ENCODE results near the gene GREB1. TPM values are rescaled to one million over a fixed set of nuclear protein-coding genes. Genes with fewer than 3 reads are reported as not detected.
A peak's percentile ranks its signal among the peaks of the same experiment; 100 is the strongest.

The GREB1 gene
- total RNA-seq, 2 donors from 2014 or later, result 0.85 to 2.0 TPM

GRCh38 chr2:11534746-11535484, 1.1 kb downstream of the GREB1 start:
- DNase-seq (no peak), ATAC-seq (no peak)
- intact Hi-C loops (cut with DNase I, micrococcal nuclease), result no loop called here

DNA sequence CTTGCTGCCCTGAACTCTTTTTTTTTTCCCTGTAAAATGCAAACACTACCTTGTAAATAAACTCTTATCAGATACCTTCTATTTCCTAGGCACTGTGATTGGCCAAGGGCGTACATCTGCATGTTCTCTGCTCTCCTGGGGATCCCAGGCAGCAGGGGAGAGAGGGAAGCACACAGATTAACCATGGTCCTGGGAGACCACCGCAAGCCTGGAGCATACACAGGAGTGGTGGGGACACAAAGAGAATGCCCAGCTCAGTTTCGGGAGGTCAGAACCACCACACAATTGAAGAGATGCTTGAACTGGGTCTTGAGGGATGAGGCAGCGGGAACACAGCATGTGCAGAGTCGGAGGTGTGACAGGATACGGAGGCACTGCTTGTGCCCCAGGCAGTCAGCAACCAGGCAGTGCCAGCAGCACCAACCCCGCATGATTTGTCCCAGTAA, 2.1 kb downstream of the GREB1 start:
- ATAC-seq (peak; percentile 30), DNase-seq (no peak)
- intact Hi-C loops (cut with DNase I, micrococcal nuclease), result no loop called here

DNA sequence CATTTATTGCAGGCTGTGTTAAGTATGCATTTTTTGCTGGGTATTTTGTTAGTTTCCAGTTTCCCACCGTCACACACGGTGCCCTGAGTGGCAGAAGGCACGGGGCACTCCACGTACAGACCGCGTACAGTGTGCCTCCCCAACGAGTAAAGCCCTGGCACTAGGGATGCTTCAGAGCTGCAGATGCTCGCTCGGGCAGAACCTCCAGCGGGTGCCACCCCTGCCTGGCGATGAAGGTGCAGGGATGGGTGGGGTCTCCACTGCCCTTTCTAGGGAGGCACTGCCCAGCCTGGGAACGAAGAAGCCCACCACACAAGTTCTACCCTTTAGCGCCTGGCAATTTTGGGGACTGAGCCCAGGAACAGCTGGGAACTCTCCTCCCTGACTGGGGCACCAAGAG, 4.1 kb downstream of the GREB1 start:
- ATAC-seq (no peak), DNase-seq (no peak)
- intact Hi-C loops (cut with DNase I, micrococcal nuclease), result no loop called here

DNA sequence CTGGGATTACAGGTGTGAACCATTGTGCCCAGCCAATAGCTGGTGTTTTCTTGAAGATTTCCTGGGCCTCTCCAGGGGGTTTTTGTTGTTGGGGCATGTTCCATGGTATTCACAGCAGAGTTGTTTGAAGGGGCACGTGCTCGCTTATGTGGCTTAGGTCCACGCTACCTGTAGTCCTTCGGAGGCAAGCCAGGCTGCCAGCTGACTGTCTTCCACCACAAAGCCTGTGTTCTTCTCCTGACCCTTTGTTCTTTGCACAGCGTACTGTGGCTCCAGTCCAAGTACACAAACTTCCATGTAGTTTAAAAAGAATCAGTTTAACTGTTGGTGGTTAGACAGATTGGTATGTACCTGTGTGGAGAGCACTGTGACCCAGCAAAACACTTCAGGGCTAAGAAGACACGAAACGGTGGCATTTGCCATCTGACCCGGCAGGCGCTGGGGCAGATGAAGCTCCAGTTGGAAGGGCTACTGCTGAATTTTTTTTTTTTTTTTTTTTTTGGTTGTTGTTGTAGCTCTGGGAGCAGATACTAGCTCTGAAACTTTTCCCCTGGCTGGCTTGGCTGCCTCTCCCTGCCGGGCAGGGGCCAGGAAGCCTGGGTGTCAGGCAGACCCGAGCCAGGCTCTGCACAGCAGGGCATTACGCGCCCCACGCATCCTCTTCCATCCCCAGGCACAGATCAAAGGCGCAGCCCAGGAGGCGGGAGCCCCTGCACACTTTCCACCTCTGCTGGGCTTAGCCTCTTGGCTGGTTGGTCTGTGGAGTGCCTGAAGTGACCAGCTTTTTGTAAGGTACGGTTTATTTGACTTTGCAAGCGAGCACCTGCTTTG, 5.7 kb downstream of the GREB1 start:
- peak; percentile 23 to 46 for DNase-seq
- intact Hi-C loops (cut with DNase I, micrococcal nuclease), result no loop called here
- peak; percentile 78 for ATAC-seq

- DNase-seq (no peak), ATAC-seq (no peak)
- intact Hi-C loops (cut with DNase I, micrococcal nuclease), result no loop called here
Observed at GRCh38 chr2:11540148-11540995, 6.5 kb downstream of the GREB1 start.

DNA sequence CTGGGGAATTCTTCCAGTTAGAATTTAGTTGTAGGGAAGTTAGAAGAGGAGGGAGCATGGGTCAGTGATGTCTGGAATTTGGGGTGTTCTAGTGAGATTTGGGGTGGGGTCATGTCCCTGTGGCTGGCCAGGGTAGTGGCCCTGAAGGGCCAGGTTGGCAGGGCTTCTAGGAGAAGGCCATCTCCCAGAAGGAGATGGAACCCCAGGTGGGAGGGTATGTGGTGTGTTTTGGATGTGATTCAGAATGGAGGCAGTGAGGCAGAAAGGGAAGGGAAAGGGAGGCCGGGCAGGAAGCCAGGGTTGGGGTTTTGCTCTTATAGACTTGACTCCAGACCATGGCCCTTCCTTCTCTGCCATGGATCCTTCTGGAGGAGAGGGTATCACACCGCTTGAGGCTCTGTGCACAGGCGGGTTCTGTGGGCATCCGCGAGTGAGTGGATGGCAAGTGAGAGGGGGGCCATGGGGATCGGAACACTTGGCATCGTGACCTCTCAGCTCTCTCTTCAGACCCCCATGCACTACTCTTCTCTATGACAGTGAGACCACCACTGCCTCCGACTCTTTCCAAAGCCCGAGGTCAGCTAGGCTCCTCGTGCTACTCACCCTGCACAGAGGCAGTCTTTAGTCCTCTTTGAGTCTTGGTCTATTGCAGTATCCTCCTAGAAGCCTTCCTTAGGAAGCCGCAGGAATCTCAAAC, 7.3 kb downstream of the GREB1 start:
- no peak for ATAC-seq
- DNase-seq, result no peak
- intact Hi-C loops (cut with DNase I, micrococcal nuclease), result no loop called here

DNA sequence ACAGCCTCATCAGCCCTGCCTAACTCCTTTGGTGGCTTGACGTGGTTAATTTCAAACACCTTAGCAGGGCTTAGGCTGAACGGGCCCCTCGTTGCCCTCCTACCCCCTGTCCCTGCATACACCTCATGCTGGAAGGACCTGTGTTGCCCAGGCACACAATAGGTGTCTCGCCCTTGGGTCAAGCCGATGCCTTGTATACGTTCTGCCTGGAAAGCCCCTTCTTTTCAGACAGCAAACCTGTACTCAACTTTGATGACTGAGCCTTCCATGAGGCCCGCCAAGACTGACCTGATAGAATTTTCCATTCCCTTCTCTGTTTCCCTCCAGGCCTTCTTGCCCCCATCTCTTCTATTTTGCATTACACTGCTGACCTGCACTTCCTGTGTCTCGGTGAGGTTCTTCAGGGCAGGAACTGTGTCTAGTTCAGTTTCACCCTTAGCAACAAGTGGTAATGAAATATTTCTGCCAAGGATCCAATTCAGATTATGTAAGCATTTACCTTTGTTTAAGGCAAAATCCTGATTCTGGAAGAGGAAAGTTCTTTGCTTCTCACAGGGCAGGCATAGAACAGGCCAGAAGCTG, 7.9 kb downstream of the GREB1 start:
- ATAC-seq, result no peak
- intact Hi-C loops (cut with DNase I, micrococcal nuclease), result no loop called here

DNA sequence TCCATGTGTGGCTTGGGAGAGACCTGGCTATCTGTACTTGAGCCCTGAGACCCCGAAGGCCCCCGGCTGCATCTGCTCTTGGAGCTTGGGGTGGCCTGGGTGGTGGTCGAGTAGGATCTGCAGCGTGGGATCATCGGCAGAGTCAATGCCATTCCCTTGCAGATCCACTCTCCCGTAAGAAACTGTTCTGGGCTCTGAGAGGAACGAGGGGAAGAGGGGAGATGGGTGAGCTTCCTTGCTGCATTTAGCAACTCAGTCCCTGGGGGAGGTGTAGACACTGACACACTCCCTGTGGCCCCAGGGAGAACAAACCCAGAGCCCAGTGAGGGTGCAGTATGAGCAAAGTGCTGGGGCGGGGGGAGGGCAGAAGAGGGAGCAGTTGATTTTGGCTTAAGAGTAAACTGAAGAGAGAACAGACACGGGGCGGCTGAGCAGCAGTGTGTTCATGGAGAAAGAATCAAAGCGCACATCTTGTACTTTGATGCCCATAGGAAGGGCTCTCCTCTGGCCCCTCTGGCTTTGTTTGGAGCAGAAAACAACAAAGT, 8.5 kb downstream of the GREB1 start:
- ATAC-seq (no peak), DNase-seq (no peak)
- intact Hi-C loops (cut with DNase I, micrococcal nuclease), result no loop called here

More for the DNA sequence above, 7.9 kb downstream of the GREB1 start:
- no peak for DNase-seq

DNA sequence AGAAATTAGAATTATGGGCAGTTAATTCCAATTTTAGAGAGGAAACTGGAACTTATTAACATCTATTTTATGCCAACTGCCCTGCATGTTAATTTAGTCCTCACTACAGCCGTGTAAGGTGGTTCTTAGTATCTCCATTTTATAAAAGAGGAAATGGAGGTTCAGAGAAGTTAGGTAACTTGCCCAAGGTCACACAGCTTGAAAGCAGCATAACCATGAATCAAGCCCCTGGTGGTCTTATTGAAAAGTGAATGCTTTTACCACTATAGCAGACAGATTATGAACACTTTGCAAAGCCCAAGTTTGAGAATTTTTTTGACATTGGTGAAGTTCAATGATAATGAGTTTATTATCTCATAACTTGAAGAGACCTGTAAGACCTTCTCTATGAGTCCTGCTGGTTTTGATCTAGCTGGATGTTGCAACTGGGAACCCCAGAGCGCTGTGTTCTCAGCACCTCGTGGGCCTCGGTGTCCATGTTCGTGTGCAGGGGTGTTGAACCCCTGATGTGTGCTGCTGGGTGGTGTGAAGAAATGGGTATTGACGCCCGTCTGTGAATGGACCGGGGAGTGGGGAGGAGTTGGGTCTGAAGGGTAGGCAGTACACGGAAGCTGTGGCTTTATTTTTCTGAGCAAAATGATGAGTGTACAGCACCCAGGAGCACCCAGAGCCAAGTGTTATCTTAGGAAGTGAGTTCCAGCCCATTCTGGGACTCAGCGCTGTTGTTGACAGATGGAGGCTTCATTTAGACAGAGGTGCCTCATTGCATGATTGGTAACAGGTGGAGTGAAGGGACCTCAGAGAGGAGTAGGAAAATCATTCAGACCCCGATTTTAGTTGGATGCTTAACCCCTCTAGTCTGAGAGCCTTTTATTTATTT, 9.7 kb downstream of the GREB1 start:
- ATAC-seq, result no peak
- DNase-seq, result no peak
- intact Hi-C loops (cut with DNase I, micrococcal nuclease), result no loop called here

DNA sequence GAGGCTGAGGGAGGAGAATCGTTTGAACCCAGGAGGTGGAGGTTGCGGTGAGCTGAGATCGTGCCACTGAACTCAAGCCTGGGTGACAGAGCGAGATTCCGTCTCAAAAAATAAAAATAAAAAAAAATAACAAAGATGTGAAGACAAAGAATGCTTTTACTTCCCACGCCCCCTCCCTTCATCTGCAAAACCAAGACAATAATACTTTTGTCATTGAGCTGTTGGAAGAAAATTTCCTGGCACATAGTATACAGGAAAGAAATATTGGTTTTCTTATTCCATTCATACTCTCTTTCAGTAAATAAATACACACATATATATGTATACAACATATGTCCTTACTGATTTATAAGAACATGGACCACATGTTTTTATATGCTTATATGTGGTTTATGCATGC, 12.2 kb downstream of the GREB1 start:
- intact Hi-C loops (cut with DNase I, micrococcal nuclease), result no loop called here
- ATAC-seq, result no peak

GRCh38 chr2:11547912-11548497, 14.2 kb downstream of the GREB1 start:
- DNase-seq (no peak), ATAC-seq (no peak)
- intact Hi-C loops (cut with DNase I, micrococcal nuclease), result no loop called here

More for the DNA sequence above, 12.2 kb downstream of the GREB1 start:
- no peak for DNase-seq

- no peak for DNase-seq
- no peak for ATAC-seq
- intact Hi-C loops (cut with DNase I, micrococcal nuclease), result no loop called here
Observed at GRCh38 chr2:11550302-11550701, 16.5 kb downstream of the GREB1 start.

DNA sequence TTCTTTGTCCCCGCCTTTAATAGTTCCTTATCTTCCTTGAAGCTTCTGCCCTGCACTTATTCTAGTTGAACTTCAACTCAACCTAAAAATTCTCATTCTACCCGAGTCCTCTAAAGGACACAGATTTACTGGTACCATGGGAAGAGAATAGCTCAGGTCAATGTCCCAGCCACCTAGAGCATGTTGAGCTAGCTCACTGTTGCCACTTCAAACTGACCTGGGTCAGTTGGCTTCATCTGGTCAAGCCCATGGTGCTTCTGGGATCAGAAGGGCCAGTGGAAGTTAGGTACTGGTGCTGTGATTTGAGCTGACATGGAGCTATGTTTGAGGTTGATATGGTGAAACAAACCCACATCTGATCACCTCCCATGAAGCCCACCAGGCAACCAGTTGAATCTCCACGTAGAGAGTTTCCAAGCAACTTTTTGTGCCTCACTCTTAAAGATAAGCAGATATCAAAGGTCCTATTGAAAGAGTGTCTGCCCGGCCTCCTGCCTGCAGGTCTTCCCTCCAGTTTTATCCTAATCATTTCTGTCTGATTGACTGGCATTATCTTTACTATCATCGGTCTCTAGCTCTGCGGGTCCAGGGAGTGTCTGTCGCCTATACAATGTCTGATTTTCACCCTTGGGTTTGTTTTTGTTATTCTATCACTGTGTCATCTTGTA, 17.2 kb downstream of the GREB1 start:
- no peak for DNase-seq
- no peak for ATAC-seq
- intact Hi-C loops (cut with DNase I, micrococcal nuclease), result no loop called here

DNA sequence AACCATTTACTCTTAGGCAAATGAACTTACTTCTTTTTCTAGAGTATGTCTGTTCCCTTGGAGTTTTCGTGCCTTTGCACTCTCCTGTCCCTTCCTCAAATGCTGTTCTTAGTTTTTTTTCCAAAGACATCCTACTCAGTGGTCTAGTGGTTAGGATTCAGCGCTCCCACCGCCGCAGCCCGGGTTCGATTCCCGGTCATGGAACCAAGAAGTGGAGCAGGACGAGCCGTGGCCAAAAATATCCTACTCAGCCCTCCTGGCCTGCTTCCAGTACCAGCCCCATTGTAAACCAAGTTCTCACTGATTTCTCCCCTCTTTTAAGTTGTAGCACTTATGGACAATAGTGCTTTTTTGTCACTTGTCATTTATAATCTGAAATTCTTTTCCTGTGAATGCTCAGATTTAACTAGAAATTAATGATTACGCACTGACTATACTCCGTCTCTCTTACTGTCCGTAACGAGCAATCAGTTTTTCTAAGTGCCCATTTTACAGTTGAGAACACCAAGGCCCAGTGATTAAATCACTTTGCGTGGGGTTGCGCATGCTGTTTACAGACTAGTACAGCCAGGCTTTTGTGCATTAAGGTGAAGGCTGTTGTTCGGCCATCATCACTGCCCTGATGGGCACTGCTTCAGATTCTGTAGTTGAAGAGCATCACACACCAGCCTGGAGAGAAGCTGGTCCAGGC, 17.9 kb downstream of the GREB1 start:
- DNase-seq (no peak), ATAC-seq (no peak)
- intact Hi-C loops (cut with DNase I, micrococcal nuclease), result no loop called here

GRCh38 chr2:11552260-11552638, 18.4 kb downstream of the GREB1 start:
- DNase-seq (no peak), ATAC-seq (no peak)
- intact Hi-C loops (cut with DNase I, micrococcal nuclease), result no loop called here

Measured in left colon (tissue), 2 donors.